ENCODE results near the gene UBE2L3. TPM values are rescaled to one million over a fixed set of nuclear protein-coding genes. Genes with fewer than 3 reads are reported as not detected.
A peak's percentile ranks its signal among the peaks of the same experiment; 100 is the strongest.
"Not testable (repeated sequence)": the region's sequence is repeated elsewhere in the genome, so short reads cannot be mapped to it uniquely, and the experiment has no call there.

Gene UBE2L3
- total RNA-seq, 1 experiment from 2014 or later: 84.0 TPM

DNA sequence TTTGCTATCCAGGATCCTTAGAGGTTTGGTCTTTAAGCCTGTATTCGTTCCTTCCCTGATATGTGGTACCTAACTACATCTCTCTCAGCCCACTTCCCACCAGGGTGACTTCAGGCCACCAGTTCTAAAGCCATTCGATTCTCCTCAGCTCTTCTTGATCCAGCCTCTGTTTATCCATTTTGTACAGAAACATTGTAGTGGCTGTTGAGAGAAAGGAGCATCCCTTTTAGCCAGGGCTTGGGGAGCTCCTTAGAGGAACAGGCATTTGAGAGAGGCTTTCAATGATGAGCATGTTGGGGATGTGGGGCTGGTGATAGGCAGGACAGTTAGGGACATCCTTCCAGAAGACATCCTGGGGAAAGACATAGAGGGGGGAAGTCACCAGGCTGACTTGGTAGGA lies 17.9 kb downstream of the UBE2L3 start:
- no peak overlapping the region for H3K4me3 ChIP-seq (ENCODE audit: insufficient read depth, low read depth, low read length)
- peak; percentile 5 for DNase-seq
- no peaks in the 10 kb centered on the region for H3K27me3 ChIP-seq (ENCODE audit: control insufficient read depth, insufficient read depth, low read length)
- no peaks in the 10 kb centered on the region; the same call in 1 of the 2 replicates for H3K36me3 ChIP-seq (replicated peaks; ENCODE audit: control insufficient read depth, insufficient read depth, low read length)

DNA sequence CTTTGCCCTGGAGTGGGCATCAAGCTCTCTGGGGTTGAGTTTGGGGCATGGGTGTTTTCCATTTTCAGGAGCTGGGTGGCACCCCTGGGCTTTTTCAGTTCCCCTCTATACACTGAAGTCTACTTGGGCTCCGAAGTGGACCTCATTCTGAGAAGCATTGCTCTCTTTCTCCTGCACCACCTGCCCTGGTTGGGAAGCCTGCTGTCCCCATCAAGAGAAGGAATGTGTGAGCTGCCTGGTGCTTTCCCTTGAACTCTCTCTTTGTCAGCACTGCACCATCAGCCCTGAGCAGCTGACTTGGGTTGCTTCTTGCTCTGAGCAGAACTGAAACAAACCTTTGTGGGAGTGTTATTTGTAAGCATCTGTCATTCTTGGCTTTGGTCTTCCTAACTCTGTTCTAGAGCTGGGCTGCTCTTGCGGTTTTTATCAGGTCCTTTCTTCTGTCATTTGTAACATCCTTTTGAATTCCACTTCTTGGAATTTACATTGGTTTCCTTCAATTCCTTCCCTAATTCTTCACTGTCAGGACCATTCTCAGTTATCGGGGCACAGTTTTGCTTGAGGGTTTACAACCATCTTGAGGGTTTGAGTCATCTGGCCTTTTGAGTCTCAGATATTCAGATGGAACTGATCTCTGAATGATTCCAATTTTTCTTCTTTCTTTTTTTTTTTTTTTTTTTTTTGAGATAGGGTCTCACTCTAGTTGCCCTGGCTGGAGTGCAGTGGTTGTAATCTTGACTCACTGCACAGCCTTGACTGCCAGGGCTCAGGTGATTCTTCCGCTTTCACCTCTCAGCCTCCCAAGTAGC lies 20.5 kb downstream of the UBE2L3 start:
- Histone ChIP-seq H3K36me3 (replicated peaks; ENCODE audit: control insufficient read depth, insufficient read depth, low read length) (peaks cover 3% of the 10 kb centered on the region), H3K4me3 (ENCODE audit: insufficient read depth, low read depth, low read length) (no peak overlapping the region), H3K27me3 (ENCODE audit: control insufficient read depth, insufficient read depth, low read length) (no peaks in the 10 kb centered on the region)
- peak; percentile 14 for DNase-seq

DNA sequence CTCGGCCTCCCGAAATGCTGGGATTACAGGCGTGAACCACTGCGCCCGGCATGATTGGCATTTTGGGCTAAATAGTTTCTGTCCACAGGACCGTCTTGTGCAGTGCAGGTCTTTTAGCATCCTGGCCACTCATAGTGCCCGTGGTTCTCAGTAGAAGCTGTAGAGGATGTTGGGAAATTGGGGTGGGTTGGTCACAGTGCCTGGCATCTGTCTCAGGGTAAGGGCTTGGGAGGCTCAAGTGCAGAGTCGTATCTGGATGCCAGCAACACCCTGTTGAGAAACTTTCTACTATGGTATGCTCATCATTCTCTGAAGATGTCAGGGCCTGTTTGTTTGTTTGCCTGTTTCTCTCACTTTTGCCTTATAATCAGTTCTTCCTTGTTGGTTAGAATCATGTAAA lies 21.9 kb downstream of the UBE2L3 start:
- H3K4me3 ChIP-seq (ENCODE audit: insufficient read depth, low read depth, low read length): no peak overlapping the region
- H3K36me3 ChIP-seq (replicated peaks; ENCODE audit: control insufficient read depth, insufficient read depth, low read length): peaks cover 11% of the 10 kb centered on the region
- H3K27me3 ChIP-seq (ENCODE audit: control insufficient read depth, insufficient read depth, low read length): no peaks in the 10 kb centered on the region
- DNase-seq: no peak

DNA sequence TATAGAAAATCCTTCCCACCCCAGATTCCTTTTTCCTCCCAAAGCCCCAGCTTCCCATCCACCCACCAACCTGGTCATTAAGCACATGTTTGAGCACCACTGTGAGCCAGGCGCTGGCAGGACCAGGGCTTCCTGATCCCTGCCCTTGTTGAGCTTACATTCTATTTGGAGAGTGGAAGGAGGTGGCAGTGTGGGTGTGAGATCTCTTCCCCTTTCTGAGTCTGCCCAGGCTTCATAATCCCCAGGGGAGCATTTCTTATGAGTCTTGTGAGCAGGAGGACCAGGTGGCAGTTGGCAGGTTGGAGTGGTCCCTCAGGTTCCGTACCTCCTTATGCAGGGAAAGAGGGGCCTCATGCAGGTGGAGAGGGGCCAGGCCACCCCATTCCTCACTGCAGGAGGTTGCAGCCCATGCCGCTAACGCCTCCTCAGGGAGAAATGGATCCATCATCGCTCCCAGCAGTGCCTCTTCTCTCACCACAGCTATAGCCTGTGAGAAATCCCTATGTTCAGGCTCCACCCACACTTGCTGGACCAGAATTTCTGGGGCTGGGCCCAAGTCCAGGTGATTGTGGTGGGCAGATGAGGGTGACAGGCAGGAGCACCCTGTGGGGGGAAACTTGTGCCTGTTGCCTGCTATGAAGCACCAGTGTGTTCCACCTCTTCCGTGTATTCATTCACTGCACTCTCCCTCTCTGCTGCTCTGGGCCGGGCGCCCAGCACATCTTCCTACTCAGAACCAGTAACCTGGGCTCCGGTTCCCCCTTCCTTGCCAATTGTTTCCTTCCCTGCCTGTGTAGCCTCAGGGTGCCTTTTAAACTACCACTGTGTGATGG lies 23.5 kb downstream of the UBE2L3 start:
- no peaks in the 10 kb centered on the region for H3K27me3 ChIP-seq (ENCODE audit: control insufficient read depth, insufficient read depth, low read length)
- no peak overlapping the region for H3K4me3 ChIP-seq (ENCODE audit: insufficient read depth, low read depth, low read length)
- H3K36me3 ChIP-seq (replicated peaks; ENCODE audit: control insufficient read depth, insufficient read depth, low read length): peaks cover 20% of the 10 kb centered on the region
- no peak for DNase-seq

DNA sequence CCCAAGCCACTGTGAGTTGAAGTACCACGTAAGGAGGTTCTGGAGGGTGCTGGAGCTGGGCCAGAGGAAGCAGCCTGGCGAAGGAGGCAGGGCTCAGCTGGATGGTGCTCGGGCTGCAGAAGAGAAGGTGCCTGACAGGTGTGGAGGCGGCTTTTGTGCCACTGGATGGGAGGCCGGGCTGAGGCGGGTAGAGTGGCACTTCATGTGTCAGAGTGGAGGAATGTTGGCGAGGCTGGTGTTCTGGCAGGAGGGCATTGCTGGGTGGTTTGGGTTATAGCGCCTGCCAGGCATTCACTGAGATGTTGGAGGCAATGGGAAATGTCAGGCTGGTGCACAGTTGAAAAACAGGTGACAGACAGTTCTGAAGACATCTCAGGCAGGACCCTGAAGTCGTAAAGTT lies 24.2 kb downstream of the UBE2L3 start:
- H3K4me3 ChIP-seq (ENCODE audit: insufficient read depth, low read depth, low read length): no peak overlapping the region
- H3K27me3 ChIP-seq (ENCODE audit: control insufficient read depth, insufficient read depth, low read length): no peaks in the 10 kb centered on the region
- H3K36me3 ChIP-seq (replicated peaks; ENCODE audit: control insufficient read depth, insufficient read depth, low read length): peaks cover 20% of the 10 kb centered on the region
- no peak for DNase-seq

DNA sequence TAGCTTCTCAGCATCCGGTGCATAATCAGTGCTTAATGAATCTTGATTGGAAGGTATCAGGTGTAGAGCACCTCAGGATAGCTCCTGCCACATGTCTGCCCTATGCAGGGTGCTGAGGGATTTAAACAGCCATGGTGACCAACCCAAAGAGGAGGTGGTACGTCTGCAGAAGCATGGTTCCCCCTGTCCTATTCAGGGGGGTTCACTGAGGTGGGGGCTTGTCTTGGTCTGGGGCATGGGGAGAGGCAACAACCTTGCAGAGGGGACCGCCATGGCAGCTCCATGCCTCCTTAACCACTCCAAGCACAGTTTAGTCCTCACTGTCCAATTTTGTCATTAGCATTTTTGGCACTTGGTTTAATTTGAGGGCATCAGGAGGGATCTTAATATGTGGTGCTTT lies 24.9 kb downstream of the UBE2L3 start:
- Histone ChIP-seq H3K4me3 (ENCODE audit: insufficient read depth, low read depth, low read length) (no peak overlapping the region), H3K27me3 (ENCODE audit: control insufficient read depth, insufficient read depth, low read length) (no peaks in the 10 kb centered on the region), H3K36me3 (replicated peaks; ENCODE audit: control insufficient read depth, insufficient read depth, low read length) (peaks cover 20% of the 10 kb centered on the region)
- DNase-seq: no peak

DNA sequence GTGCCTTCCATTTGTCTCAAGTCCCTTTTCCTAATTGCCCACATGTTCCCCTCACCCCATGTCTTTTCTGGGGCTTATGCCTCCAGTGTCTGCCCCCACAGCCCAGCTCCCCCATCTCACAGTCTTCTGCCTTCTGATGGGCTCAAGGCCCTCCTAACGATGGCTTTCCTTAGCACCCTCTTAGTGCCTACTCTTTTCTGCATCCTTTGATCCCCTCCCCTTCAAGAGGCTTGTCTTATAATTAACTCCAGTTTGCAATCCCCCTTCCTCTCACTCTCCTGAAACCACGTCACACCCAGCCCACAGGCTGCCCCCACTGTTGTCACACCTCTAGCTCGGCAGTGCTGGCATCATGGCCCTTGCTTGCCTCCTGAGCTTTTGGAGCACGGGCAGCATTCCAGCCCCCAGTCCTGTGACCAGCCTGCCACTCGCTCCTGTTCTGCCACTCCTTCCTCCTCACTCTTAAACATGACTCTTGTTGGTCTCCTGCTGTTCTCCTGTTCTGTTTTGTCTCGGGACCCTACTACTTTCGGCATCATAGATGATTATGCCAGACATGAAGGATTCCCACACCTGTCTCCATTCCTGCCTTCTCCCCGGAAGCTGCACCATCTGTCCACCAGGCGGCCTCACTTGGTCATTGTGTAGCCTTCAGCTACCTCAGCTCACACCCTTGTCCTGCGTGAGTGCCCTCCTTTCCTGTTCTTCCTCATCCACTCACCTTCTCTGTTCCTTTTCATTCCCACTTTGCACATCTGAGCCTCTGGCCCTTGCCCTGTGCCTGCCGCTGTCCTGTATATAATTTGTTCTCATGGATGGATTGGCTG lies 26.1 kb downstream of the UBE2L3 start:
- DNase-seq: peak; percentile 75
- peaks cover 20% of the 10 kb centered on the region for H3K36me3 ChIP-seq (replicated peaks; ENCODE audit: control insufficient read depth, insufficient read depth, low read length)
- no peak overlapping the region for H3K4me3 ChIP-seq (ENCODE audit: insufficient read depth, low read depth, low read length)
- H3K27me3 ChIP-seq (ENCODE audit: control insufficient read depth, insufficient read depth, low read length): no peaks in the 10 kb centered on the region

DNA sequence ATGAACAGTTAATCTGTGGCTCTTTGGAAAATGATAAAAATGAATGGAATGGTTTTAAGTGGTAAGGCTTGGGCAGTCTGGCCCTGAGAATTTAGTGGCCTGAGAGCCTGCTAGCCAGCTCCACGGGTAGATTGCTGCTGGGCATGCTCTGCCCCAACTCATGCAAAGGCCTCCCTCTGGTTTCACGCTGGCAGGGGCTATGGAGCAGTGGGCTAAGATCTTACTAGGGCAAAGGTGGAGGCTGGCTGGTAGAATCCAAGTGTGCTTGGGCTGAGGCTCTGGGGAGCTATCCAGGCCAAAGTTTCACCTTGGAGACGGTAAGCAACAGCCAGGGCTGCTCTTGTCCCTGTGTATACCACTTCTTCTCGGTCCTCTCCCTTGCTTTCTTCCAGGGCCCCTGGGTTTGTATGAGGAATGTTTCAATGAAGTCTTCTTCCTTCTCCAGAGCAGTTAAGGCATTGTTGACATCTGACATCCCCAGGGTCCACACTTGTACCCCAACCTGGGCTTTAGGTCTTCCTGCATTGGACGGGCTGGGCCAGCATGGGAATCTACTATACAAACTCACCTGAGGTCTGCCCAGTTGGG lies 27.4 kb downstream of the UBE2L3 start:
- no peak for DNase-seq
- no peaks in the 10 kb centered on the region for H3K27me3 ChIP-seq (ENCODE audit: control insufficient read depth, insufficient read depth, low read length)
- H3K4me3 ChIP-seq (ENCODE audit: insufficient read depth, low read depth, low read length): no peak overlapping the region
- peaks cover 20% of the 10 kb centered on the region for H3K36me3 ChIP-seq (replicated peaks; ENCODE audit: control insufficient read depth, insufficient read depth, low read length)

DNA sequence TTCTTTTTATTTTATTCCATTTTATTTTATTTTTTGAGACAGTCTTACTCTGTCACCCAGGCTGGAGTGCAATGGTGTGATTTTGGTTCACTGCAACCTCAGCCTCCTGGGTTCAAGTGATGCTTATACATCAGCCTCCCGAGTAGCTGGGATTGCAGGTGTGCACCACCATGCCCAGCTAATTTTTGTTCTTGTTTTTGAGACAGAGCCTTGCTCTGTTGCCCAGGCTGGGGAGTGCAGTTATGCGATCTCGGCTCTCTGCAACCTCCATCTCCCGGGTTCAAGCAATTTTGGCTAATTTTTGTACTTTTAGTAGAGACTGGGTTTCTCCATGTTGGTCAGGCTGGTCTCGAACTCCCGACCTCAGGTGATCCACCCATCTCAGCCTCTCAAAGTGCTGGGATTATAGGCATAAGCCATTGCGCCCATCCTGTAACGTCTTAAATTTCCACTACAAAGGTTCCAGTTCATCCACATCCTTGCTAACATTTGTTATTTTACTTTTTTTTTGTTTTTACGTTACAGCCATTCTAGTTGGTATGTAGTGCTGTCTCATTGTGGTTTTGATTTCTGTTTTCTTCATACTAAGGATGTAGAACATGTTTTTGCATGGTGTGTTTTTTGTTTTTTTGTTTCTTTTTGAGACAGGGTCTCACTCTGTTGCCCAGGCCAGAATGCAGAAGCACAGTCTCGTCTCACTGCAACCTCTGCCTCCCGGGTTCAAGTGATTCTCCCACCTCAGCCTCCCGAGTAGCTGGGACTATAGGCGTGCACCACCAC lies 29.0 kb downstream of the UBE2L3 start:
- not testable (repeated sequence) for DNase-seq; H3K27me3 ChIP-seq (ENCODE audit: control insufficient read depth, insufficient read depth, low read length); H3K4me3 ChIP-seq (ENCODE audit: insufficient read depth, low read depth, low read length)
- H3K36me3 ChIP-seq (replicated peaks; ENCODE audit: control insufficient read depth, insufficient read depth, low read length): peaks cover 20% of the 10 kb centered on the region

DNA sequence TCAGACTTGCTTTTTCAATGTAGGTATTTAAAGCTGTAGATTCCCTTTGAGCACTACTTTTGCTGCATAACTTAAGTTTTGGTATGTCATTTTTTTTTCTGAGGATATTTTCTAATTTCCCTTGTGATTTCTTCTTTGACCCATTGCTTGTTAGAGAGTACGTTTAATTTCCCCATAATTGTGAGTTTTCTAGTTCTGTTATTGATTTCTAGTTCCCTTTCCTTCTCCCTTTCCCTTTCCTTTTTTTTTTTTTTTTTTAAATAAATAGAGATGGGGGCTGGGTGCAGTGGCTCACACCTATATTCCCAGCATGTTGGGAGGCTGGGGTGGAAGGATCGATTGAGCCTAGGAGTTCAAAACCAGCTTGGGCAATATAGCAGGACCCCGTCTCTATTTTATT lies 30.8 kb downstream of the UBE2L3 start:
- Histone ChIP-seq H3K4me3 (ENCODE audit: insufficient read depth, low read depth, low read length) (no peak overlapping the region), H3K27me3 (ENCODE audit: control insufficient read depth, insufficient read depth, low read length) (no peaks in the 10 kb centered on the region), H3K36me3 (replicated peaks; ENCODE audit: control insufficient read depth, insufficient read depth, low read length) (peaks cover 14% of the 10 kb centered on the region)
- DNase-seq: no peak

DNA sequence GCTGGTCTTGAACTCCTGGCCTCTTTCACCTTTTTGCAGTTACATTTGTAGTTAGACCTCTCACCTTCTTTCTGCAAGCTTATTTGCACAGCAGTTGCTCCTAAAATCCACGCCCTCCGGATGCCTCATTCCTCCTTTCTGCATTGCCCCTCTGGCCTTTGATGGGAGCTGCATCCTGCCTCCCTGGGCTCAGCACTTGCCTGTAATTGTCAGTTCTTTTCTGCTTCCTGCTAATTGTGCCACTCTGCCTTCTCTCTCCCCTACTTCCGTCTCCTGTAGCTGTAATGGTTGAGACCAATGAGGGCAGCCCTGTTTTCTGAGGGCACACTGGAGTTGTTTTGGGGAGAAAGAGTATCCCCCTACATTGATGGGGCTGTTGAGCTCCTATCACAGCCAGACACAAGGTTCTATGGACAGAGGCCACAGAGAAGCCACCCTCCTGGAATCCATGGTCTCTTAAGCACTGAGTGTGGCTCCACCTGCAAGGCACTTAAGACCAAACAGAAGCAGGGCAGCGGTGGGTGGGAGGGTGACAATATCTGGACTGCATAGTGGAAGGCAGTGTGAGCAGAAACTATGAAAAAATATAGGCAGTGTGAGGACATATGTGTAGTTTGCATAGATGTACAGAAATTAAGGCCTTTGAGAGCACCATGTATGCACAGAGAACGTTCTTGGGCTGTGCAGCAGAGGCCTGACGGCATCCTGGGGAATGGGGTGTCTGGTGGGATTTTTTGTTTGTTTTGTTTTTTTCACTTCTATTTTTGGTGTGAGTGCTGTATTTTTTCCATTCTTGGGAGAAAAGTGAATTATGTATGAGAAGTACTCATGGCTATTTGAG lies 31.8 kb downstream of the UBE2L3 start:
- Histone ChIP-seq H3K4me3 (ENCODE audit: insufficient read depth, low read depth, low read length) (no peak overlapping the region), H3K36me3 (replicated peaks; ENCODE audit: control insufficient read depth, insufficient read depth, low read length) (peaks cover 8% of the 10 kb centered on the region), H3K27me3 (ENCODE audit: control insufficient read depth, insufficient read depth, low read length) (no peaks in the 10 kb centered on the region)
- DNase-seq: no peak

DNA sequence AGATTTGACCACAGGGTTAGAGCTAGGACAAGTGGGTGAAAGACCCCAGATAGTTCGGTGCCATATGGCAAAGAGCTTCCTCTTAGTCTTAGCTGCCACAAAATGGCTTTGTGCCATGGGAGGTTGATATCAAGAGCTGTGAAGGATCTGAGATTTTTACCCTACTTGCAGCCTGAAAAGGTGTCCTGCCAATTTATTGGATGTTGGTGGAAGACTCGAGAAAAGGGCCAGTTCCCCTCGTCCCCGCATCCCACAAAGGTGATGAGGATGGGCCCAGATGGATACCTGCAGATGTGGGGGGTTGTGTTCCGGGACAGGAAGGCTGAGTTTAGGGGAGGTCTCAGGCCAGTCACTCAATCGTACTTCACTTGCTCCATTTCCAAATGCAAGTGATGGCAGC lies 35.1 kb downstream of the UBE2L3 start:
- no peaks in the 10 kb centered on the region for H3K27me3 ChIP-seq (ENCODE audit: control insufficient read depth, insufficient read depth, low read length)
- DNase-seq: no peak
- H3K4me3 ChIP-seq (ENCODE audit: insufficient read depth, low read depth, low read length): no peak overlapping the region
- peaks cover 1% of the 10 kb centered on the region; the same call in 1 of the 2 replicates for H3K36me3 ChIP-seq (replicated peaks; ENCODE audit: control insufficient read depth, insufficient read depth, low read length)

DNA sequence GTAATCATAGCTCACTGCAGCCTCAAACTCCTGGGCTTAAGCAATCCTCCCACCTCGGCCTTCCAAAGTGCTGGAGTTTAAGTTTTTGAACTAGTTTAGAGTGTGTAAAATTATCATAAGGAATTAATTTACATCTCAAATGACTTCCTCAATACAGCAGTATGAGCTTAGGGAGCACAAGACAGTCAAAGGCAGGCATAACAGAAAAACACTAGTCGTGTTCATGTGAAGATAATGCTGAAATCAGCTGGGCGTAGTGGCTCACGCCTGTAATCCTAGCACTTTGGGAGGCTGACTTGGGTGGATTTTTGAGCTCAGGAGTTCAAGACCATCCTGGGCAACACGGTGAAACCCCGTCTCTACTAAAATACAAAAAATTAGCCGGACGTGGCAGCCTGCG lies 36.5 kb downstream of the UBE2L3 start:
- no peak overlapping the region for H3K4me3 ChIP-seq (ENCODE audit: insufficient read depth, low read depth, low read length)
- H3K27me3 ChIP-seq (ENCODE audit: control insufficient read depth, insufficient read depth, low read length): no peaks in the 10 kb centered on the region
- no peak for DNase-seq
- peaks cover 1% of the 10 kb centered on the region; the same call in 1 of the 2 replicates for H3K36me3 ChIP-seq (replicated peaks; ENCODE audit: control insufficient read depth, insufficient read depth, low read length)
